NOMO-1 treated with dmso at 0.1 percent for 144 hours (cell line): ENCODE data around the gene ZBTB1.
"Not testable (repeated sequence)": the region's sequence is repeated elsewhere in the genome, so short reads cannot be mapped to it uniquely, and the experiment has no call there.

Source experiments
- DNase-seq: peaks from one replicate; lab custom pipeline; 2025; ENCODE audit not compliant: unreplicated experiment; lab: John Stamatoyannopoulos, UW

The ZBTB1 gene

DNA sequence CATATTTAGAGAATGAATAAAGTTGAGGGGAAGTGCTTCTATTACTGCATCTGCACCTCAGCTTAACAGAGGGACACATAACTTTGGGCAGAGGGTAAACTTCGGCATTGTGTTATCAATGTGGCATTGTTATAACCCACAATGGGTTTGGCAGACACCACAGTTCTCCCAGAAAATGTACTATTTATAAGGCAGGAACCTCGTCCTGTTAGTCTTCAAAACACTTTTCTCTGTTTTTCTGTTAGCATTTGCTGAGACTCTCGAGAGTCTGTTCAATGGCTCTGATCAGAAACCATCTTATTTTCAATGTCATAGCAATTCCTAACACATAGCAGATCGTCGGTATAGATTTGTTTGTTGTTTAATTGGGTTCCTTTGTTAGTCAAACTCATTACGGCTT, 59.1 kb downstream of the ZBTB1 start:
- DNase-seq, result no peak

DNA sequence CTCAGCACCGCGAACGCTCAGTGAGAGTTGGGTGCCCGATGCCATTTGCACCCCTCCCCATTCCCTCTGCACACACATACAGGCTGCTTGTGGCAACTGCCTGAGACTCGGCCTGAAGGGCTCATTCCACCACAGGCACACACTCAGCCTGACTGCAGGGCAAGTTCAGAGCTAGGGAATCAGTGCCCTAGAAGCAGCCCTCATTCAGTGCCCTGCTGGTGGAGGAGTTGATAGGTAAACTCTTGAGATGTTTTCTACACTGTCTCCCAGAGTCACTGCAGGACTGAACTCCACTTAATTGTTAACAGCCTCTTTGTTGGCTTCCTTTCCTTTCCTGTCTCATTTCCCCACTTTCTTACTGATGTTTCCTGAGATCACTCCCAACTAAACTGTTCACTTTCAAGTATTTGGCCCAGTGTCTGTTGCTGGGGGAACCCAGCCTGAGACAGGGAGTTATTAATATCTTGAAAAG, 62.1 kb downstream of the ZBTB1 start:
- DNase-seq, result no peak

DNA sequence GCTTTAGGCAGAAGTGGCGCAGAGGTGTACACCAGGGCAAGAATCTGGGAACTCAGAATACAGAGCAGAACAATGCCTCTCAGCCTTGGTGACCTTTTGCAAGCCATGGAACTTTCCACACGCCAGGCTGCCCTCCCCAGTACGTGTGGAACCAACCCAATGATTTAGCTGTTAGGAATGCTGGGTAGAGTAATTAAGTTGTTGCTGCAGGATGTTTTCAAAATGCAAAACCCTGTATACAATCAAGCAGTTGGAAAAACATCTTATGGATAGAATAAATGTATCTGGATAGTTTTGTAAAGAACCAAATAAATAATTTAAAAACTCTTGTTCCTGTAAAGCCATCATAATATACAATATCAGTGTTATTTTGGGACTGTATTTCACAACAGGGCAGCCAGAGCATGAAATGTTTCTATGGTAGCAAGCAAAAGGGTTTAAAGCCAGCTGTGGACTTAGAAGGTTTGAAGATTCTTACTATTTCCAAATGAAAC, 64.6 kb downstream of the ZBTB1 start:
- DNase-seq, result no peak

DNA sequence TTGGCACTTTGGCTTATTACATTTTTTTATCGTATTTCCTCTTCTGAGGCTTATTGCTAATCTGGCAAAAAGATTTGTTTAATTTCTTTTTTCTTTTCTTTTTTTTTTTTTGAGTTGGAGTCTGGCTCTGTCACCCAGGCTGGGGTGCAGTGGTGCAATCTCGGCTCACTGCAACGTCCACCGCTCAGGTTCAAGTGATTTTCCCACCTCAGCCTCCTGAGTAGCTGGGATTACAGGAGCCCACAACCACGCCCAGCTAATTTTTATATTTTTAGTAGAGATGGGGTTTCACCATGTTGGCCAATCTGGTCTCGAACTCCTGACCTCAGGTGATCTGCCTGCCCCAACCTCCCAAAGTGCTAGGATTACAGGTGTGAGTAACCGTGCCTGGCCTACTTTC, 65.1 kb downstream of the ZBTB1 start:
- DNase-seq, result not testable (repeated sequence)

DNA sequence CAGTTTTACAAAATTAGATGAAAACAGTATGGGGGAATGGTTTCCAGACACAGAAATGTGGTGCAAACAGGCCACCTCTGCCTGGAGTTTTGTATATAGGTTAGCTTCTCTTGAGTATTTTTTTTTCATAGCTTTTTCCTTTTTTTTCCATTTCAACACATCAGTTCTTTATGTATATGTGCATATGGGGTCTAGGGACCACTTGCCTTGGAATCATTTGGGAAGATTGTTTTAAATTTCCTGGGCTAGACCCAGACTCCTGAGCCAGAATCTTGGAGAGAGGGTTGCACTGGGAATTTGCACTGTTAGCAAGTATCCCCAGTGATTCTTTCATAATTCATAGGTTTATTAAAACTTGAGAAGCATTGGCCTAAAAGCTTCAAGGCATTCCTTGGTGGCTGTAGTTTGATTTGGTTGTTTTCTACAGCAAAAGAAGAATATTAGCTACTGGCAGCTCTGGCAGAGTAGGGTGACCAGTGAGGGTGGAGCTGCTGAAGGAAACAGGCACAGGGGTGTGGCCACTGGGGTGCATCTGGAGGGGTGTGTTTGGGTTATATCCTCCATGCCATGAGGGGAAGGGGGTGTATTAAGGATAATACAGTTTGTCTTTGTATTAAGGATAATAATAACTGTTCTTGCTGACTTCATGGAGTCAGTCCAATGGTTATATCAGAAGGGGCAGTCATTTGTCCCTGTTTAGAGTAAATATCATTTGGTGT, 68.0 kb downstream of the ZBTB1 start:
- DNase-seq, result no peak

DNA sequence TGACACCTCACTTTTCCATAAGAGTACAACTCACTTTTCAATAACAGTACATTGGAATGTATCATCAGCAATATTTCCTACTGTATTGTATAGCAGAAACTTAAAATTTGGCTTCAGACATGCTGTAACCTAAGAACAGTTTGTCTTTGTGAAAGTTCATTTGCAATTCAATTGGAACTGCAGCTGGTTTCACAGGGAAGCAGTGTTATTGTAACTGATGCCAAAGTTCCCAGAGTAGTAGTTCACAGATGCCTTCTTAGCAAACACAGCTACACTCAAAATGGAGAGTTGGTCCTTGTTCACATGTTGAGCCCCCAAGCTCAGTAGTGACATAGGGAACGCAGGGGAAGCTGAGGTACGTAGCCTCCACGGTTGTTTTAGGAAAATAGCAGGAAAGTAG, 68.5 kb downstream of the ZBTB1 start:
- DNase-seq, result no peak
